SU-DHL-6 (cell line): ENCODE data around the gene HIPK4.

Source experiments
- CTCF ChIP-seq: fragments of 200-600 bp; sonication (generic); IDR thresholded peaks from one replicate; pipeline ENCODE4 v1.5.1; 2017; ENCODE audit warnings: antibody characterized with exemption, mild to moderate bottlenecking, low read length, moderate library complexity; ENCODE audit not compliant: insufficient read depth, poor library complexity, severe bottlenecking
- EZH2phosphoT487 ChIP-seq: fragments of 200-600 bp; sonication (generic), shearing (Covaris generic); conservative IDR thresholded peaks from 2 replicates; pipeline ENCODE4 v1.6.1; 2018; ENCODE audit warnings: mild to moderate bottlenecking, antibody characterized with exemption, low read length, moderate library complexity, mixed read lengths

GRCh38 chr19:40369797-40370196, 20.2 kb downstream of the HIPK4 start:
- no peak for TF ChIP-seq CTCF
- no peak for TF ChIP-seq EZH2phosphoT487
